ENCODE data around the gene KCNK16. TPM values are rescaled to one million over a fixed set of nuclear protein-coding genes. Genes with fewer than 3 reads are reported as not detected.
A peak's percentile ranks its signal among the peaks of the same experiment; 100 is the strongest.

Gene KCNK16
- total and polyA plus RNA-seq, 4 donors: not detected

GRCh38 chr6:39304951-39305350 is 17.6 kb downstream of the KCNK16 start:
- TF ChIP-seq, protein P1, sequence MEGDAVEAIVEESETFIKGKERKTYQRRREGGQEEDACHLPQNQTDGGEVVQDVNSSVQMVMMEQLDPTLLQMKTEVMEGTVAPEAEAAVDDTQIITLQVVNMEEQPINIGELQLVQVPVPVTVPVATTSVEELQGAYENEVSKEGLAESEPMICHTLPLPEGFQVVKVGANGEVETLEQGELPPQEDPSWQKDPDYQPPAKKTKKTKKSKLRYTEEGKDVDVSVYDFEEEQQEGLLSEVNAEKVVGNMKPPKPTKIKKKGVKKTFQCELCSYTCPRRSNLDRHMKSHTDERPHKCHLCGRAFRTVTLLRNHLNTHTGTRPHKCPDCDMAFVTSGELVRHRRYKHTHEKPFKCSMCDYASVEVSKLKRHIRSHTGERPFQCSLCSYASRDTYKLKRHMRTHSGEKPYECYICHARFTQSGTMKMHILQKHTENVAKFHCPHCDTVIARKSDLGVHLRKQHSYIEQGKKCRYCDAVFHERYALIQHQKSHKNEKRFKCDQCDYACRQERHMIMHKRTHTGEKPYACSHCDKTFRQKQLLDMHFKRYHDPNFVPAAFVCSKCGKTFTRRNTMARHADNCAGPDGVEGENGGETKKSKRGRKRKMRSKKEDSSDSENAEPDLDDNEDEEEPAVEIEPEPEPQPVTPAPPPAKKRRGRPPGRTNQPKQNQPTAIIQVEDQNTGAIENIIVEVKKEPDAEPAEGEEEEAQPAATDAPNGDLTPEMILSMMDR (IDR thresholded peaks at IDR 0.05; ENCODE audit: control extremely low read depth, extremely low read depth): no peak
- no peaks in the 10 kb centered on the region for H3K27me3 ChIP-seq (ENCODE audit: control insufficient read depth in 3 of 3, insufficient read depth in 3 of 3, low read length in 2 of 3)
- no peak overlapping the region for H3K4me3 ChIP-seq
- ATAC-seq (ENCODE audit: insufficient read depth, low FRiP score): no peak
- H3K9ac ChIP-seq (ENCODE audit: insufficient read depth in 1 of 2, low read length in 2 of 2): no peak overlapping the region
- H3K27ac ChIP-seq (ENCODE audit: low read depth in 1 of 2, low read length in 1 of 2): no peak overlapping the region
- H3K4me1 ChIP-seq (ENCODE audit: control insufficient read depth in 5 of 5, insufficient read depth in 5 of 5, low read length in 5 of 5): peaks cover 0 to 5% (median 0%) of the 10 kb centered on the region in 5 donors
- H3K9me3 ChIP-seq (ENCODE audit: control insufficient read depth in 4 of 4, insufficient read depth in 3 of 4, low read length in 3 of 4): peaks cover 0 to 2% (median 0%) of the 10 kb centered on the region in 4 donors
- peaks cover 0 to 3% (median 0%) of the 10 kb centered on the region in 4 donors for H3K36me3 ChIP-seq (ENCODE audit: control insufficient read depth in 4 of 4, insufficient read depth in 4 of 4, low read length in 4 of 4)
- DNase-seq: no peak

DNA sequence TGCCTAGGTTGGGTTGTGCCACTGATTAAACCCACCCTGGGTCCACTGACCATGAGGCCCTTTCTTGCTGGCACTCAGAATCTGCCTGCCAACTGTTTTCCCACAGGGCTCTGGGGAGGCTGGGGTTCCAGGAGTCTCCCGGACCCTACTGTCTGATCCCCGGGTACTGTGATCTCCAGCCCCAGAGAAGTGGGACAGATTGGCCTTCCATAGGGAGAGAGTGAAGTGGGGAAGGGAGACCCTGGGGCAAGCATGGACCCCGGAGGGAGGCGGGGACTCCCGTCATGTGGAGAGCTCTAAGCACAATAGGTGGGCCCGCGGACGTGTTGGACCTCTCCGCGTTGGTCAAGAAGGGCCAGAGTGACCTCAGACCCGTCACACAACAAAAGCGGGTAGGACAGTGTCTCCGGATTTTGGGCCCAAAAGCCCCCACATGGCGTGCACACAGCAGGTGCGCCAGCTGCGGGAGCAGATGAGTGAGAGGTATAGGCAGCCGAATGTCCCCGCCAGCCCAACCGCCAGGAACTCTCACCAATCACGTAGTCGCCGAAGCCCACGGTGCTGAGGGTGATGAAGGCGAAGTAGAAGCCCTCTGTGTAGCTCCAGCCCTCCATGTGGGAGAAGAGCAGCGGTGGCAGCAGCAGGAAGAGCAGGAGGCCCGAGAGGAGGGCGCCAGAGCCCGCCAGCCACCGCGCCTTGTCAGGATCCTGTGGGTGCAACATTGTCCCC is 18.9 kb downstream of the KCNK16 start:
- WGBS, 2 donors: 88 to 91% methylated on average over 30 of the region's 30 CpGs
- TF ChIP-seq, protein P1 (IDR thresholded peaks at IDR 0.05; ENCODE audit: control extremely low read depth, extremely low read depth): no peak
- no peak for ATAC-seq (ENCODE audit: insufficient read depth, low FRiP score)
- H3K27me3 ChIP-seq (ENCODE audit: control insufficient read depth in 3 of 3, insufficient read depth in 3 of 3, low read length in 2 of 3): no peaks in the 10 kb centered on the region
- no peak overlapping the region for H3K9ac ChIP-seq (ENCODE audit: insufficient read depth in 1 of 2, low read length in 2 of 2)
- H3K27ac ChIP-seq (ENCODE audit: low read depth in 1 of 2, low read length in 1 of 2): no peak overlapping the region
- peaks cover 0 to under 1% (median 0%) of the 10 kb centered on the region in 4 donors for H3K36me3 ChIP-seq (ENCODE audit: control insufficient read depth in 4 of 4, insufficient read depth in 4 of 4, low read length in 4 of 4)
- H3K9me3 ChIP-seq (ENCODE audit: control insufficient read depth in 4 of 4, insufficient read depth in 3 of 4, low read length in 3 of 4): peaks cover 0 to 2% (median 0%) of the 10 kb centered on the region in 4 donors
- H3K4me1 ChIP-seq (ENCODE audit: control insufficient read depth in 5 of 5, insufficient read depth in 5 of 5, low read length in 5 of 5): peaks cover 0 to 5% (median 0%) of the 10 kb centered on the region in 5 donors
- H3K4me3 ChIP-seq: no peak overlapping the region
- DNase-seq: no peak

GRCh38 chr6:39302669-39303424 is 19.7 kb downstream of the KCNK16 start:
- no peaks in the 10 kb centered on the region for H3K27me3 ChIP-seq (ENCODE audit: control insufficient read depth in 3 of 3, insufficient read depth in 3 of 3, low read length in 2 of 3)
- peaks cover 0 to 2% (median 0%) of the 10 kb centered on the region in 4 donors for H3K9me3 ChIP-seq (ENCODE audit: control insufficient read depth in 4 of 4, insufficient read depth in 3 of 4, low read length in 3 of 4)
- H3K4me1 ChIP-seq (ENCODE audit: control insufficient read depth in 5 of 5, insufficient read depth in 5 of 5, low read length in 5 of 5): peaks cover 0 to 5% (median 0%) of the 10 kb centered on the region in 5 donors
- H3K27ac ChIP-seq (ENCODE audit: low read depth in 1 of 2, low read length in 1 of 2): no peak overlapping the region
- ATAC-seq (ENCODE audit: insufficient read depth, low FRiP score) (peak; percentile 95), DNase-seq (peak; percentile 82 to 87 (median 84))
- no peak overlapping the region for H3K9ac ChIP-seq (ENCODE audit: insufficient read depth in 1 of 2, low read length in 2 of 2)
- no peak overlapping the region for H3K4me3 ChIP-seq
- H3K36me3 ChIP-seq (ENCODE audit: control insufficient read depth in 4 of 4, insufficient read depth in 4 of 4, low read length in 4 of 4): no peaks in the 10 kb centered on the region
- 9% methylated on average over 11 of the region's 11 CpGs for WGBS, 2 donors
- TF ChIP-seq, protein P1 (IDR thresholded peaks at IDR 0.05; ENCODE audit: control extremely low read depth, extremely low read depth): peak; percentile 95

Data from lung (tissue), 12 donors.